ENCODE data around the gene GRIA1.

The GRIA1 gene

DNA sequence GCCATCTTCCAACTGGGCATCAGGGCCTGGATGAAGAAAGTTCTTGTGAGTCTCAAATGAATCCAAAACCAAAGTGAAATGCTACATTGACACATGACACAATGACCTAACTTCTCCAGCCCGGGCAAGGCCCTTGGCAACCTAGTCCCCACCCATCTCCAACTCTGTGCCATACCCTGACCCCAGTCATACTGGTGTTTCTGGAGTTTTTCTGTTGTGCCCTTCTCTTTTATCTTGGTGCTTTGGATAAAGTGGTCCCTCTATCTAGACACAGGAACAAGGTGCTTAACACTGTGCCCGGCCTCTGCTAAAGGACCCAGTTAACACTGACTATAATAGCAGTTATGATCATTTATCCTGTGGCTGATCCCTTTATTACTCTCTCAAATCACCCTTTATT, 149.8 kb downstream of the GRIA1 start:
- no peak overlapping the region for H3K4me3 ChIP-seq (ENCODE audit: low read depth, low read length)
- DNase-seq (ENCODE audit: low read depth, low spot score), result no peak
- TF ChIP-seq CTCF (IDR thresholded peaks at IDR 0.05; ENCODE audit: low read depth, low read length), result no peak
- in situ Hi-C loops (cut with HindIII; ENCODE audit: low sequenced_read_pairs), result no loop called here

DNA sequence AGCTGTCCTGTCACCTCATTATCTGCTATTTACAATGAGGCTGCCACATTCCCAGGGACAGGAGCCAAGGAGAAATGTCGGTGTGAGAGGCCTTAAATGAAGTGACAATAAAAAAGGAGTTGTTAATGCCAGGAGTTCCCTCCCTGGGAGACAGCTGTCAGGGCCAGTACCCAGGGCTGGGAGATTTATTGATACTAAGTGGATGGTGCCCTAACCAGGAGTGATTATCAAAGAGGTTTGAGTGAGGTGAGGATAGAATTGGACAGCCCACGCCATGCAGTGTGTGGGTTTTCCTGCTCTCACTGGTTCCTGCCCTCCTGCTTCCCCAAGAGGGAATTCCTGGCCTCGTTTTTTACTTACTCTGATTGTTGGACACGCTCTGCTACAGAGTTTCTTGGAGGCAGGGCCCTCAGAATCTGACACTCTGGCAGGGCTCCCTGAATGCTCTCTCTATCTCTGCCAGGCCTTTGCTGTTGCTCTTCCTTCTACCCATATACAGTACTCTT, 150.8 kb downstream of the GRIA1 start:
- DNase-seq (ENCODE audit: low read depth, low spot score), result no peak
- no peak for TF ChIP-seq CTCF (IDR thresholded peaks at IDR 0.05; ENCODE audit: low read depth, low read length)
- no peak overlapping the region for H3K4me3 ChIP-seq (ENCODE audit: low read depth, low read length)
- in situ Hi-C loops (cut with HindIII; ENCODE audit: low sequenced_read_pairs), result no loop called here

GRCh38 chr5:153654504-153655200, 164.2 kb downstream of the GRIA1 start:
- in situ Hi-C loops (cut with HindIII; ENCODE audit: low sequenced_read_pairs), result no loop called here
- DNase-seq (ENCODE audit: low read depth, low spot score), result peak; percentile 32
- no peak overlapping the region for H3K4me3 ChIP-seq (ENCODE audit: low read depth, low read length)
- no peak for TF ChIP-seq CTCF (IDR thresholded peaks at IDR 0.05; ENCODE audit: low read depth, low read length)

- H3K4me3 ChIP-seq (ENCODE audit: low read depth, low read length), result no peak overlapping the region
- no peak for DNase-seq (ENCODE audit: low read depth, low spot score)
- no peak for TF ChIP-seq CTCF (IDR thresholded peaks at IDR 0.05; ENCODE audit: low read depth, low read length)
- in situ Hi-C loops (cut with HindIII; ENCODE audit: low sequenced_read_pairs), result no loop called here
Observed at GRCh38 chr5:153655201-153655510, 164.7 kb downstream of the GRIA1 start.

GRCh38 chr5:153658149-153658548, 167.7 kb downstream of the GRIA1 start:
- in situ Hi-C loops (cut with HindIII; ENCODE audit: low sequenced_read_pairs), result no loop called here
- DNase-seq (ENCODE audit: low read depth, low spot score), result no peak
- H3K4me3 ChIP-seq (ENCODE audit: low read depth, low read length), result no peak overlapping the region
- TF ChIP-seq CTCF (IDR thresholded peaks at IDR 0.05; ENCODE audit: low read depth, low read length), result no peak

DNA sequence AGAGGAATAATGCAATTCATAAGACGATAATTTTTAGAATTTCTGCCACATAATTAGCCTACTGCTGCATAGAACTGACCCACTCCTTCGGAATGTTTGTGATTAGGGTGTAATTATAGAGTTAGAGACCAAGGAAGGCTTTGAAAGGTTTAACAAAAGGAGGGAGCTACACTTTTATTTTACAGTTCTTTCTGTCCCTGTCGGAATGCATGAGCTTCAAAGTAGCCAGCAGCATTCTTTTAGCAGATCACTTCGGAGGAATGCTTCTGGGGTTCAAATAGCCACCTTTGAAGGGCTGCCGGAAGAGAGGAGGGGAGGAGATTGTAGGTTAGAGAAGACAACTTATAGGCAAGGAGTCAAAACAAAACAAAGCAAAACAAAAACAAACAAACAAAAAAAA, 168.1 kb downstream of the GRIA1 start:
- peak; percentile 13 for DNase-seq (ENCODE audit: low read depth, low spot score)
- no peak for TF ChIP-seq CTCF (IDR thresholded peaks at IDR 0.05; ENCODE audit: low read depth, low read length)
- no peak overlapping the region for H3K4me3 ChIP-seq (ENCODE audit: low read depth, low read length)
- in situ Hi-C loops (cut with HindIII; ENCODE audit: low sequenced_read_pairs), result no loop called here

All from astrocyte of the spinal cord (primary cell).